OCI-LY1 (cell line): Measurements from ENCODE around the gene MRPS14.

Source experiments
- H2AFZ ChIP-seq: fragments of 200-600 bp; sonication (generic), shearing (Covaris generic); 2 replicates; pipeline ENCODE4 v1.6.0; 2014; ENCODE audit warnings: antibody characterized with exemption, mild to moderate bottlenecking, low read length
- H3F3A ChIP-seq: fragments of 200-600 bp; sonication (generic), shearing (Covaris generic); 2 replicates; pipeline ENCODE4 v1.6.0; 2014; ENCODE audit warnings: mild to moderate bottlenecking, antibody characterized with exemption, low read length, moderate library complexity; ENCODE audit not compliant: insufficient read depth
- H3K27ac ChIP-seq: fragments of 200-600 bp; sonication (generic); 2 replicates; pipeline ENCODE4 v1.5.1; 2014; ENCODE audit warnings: low read length, mixed run types, mild to moderate bottlenecking, low read depth; ENCODE audit not compliant: poor library complexity, severe bottlenecking
- H3K27me3 ChIP-seq: fragments of 200-600 bp; sonication (generic); 2 replicates; pipeline ENCODE4 v1.6.0; 2014; ENCODE audit warnings: antibody characterized with exemption, mild to moderate bottlenecking, low read length, moderate library complexity; ENCODE audit not compliant: insufficient read depth
- H3K36me3 ChIP-seq: fragments of 200-600 bp; sonication (generic); 2 replicates; pipeline ENCODE4 v1.6.1; 2014; ENCODE audit warnings: mild to moderate bottlenecking, antibody characterized with exemption, low read length, moderate library complexity, mixed read lengths; ENCODE audit not compliant: insufficient read depth
- H3K4me1 ChIP-seq: fragments of 200-600 bp; sonication (generic); 2 replicates; pipeline ENCODE4 v1.5.1; 2014; ENCODE audit warnings: mild to moderate bottlenecking, low read length, moderate library complexity; ENCODE audit not compliant: insufficient read depth, severe bottlenecking
- H3K4me2 ChIP-seq: fragments of 200-600 bp; sonication (generic), shearing (Covaris generic); 2 replicates; pipeline ENCODE4 v1.6.1; 2014; ENCODE audit warnings: low read length
- H3K4me3 ChIP-seq: fragments of 200-600 bp; sonication (generic); 2 replicates; pipeline ENCODE4 v1.5.1; 2014; ENCODE audit warnings: low read length, low read depth, mild to moderate bottlenecking, mixed read lengths; ENCODE audit not compliant: poor library complexity, severe bottlenecking
- H3K79me2 ChIP-seq: fragments of 200-600 bp; shearing (Covaris generic); 2 replicates; pipeline ENCODE4 v1.6.1; 2016; ENCODE audit warnings: mixed run types, low read length, mixed read lengths; ENCODE audit not compliant: insufficient read depth
- H3K9ac ChIP-seq: fragments of 200-600 bp; sonication (generic), shearing (Covaris generic); 2 replicates; pipeline ENCODE4 v1.6.1; 2014; ENCODE audit warnings: mild to moderate bottlenecking, low read length, mixed read lengths
- H3K9me2 ChIP-seq: fragments of 200-600 bp; sonication (generic), shearing (Covaris generic); 2 replicates; pipeline ENCODE4 v1.6.1; 2014; ENCODE audit warnings: low read depth, mild to moderate bottlenecking, low read length, mixed read lengths
- H3K9me3 ChIP-seq: fragments of 200-600 bp; shearing (Covaris generic); 2 replicates; pipeline ENCODE4 v1.6.1; 2014; ENCODE audit warnings: low read length, mixed read lengths
- H4K20me1 ChIP-seq: fragments of 200-600 bp; sonication (generic), shearing (Covaris generic); 2 replicates; pipeline ENCODE4 v1.6.0; 2016; ENCODE audit warnings: mild to moderate bottlenecking, low read length; ENCODE audit not compliant: insufficient read depth
- CTCF ChIP-seq: fragments of 200-600 bp; sonication (generic), shearing (Covaris generic); IDR thresholded peaks from 2 replicates; pipeline ENCODE4 v1.5.1; 2017; ENCODE audit warnings: mild to moderate bottlenecking, antibody characterized with exemption, low read length, moderate library complexity, mixed read lengths
- EZH2 ChIP-seq: fragments of 200-600 bp; sonication (generic), shearing (Covaris generic); IDR thresholded peaks from 2 replicates; pipeline ENCODE4 v1.8.0; 2017; ENCODE audit warnings: borderline replicate concordance, mixed run types, mild to moderate bottlenecking, antibody characterized with exemption, low read length, moderate library complexity, mixed read lengths

Gene MRPS14

GRCh38 chr1:174989536-174990220, 33.5 kb downstream of the MRPS14 start:
- TF ChIP-seq EZH2 (no peak), CTCF (no peak)
- Histone ChIP-seq H2AFZ (no peak overlapping the region), H3K36me3 (peaks cover 77% of the 10 kb centered on the region), H3K4me2 (no peak overlapping the region), H3K27me3 (no peaks in the 10 kb centered on the region), H3K4me3 (no peak overlapping the region), H3K79me2 (no peaks in the 10 kb centered on the region), H3K9ac (no peak overlapping the region), H3K27ac (no peak overlapping the region), H3K9me2 (no peaks in the 10 kb centered on the region), H3K4me1 (peaks cover 5% of the 10 kb centered on the region), H3K9me3 (no peaks in the 10 kb centered on the region), H4K20me1 (no peaks in the 10 kb centered on the region), H3F3A (no peaks in the 10 kb centered on the region)

GRCh38 chr1:174988986-174989385, 34.2 kb downstream of the MRPS14 start:
- Histone ChIP-seq H3K9me3 (no peaks in the 10 kb centered on the region), H3K4me3 (no peak overlapping the region), H3K4me2 (no peak overlapping the region), H4K20me1 (no peaks in the 10 kb centered on the region), H3K79me2 (no peaks in the 10 kb centered on the region), H3F3A (no peaks in the 10 kb centered on the region), H3K9me2 (no peaks in the 10 kb centered on the region), H3K36me3 (peaks cover 83% of the 10 kb centered on the region), H2AFZ (no peak overlapping the region), H3K27me3 (no peaks in the 10 kb centered on the region), H3K4me1 (peaks cover 5% of the 10 kb centered on the region), H3K9ac (no peak overlapping the region), H3K27ac (no peak overlapping the region)
- no peak for TF ChIP-seq CTCF

- H2AFZ ChIP-seq: no peak overlapping the region
- H3K9me2 ChIP-seq: no peaks in the 10 kb centered on the region
- no peaks in the 10 kb centered on the region for H3F3A ChIP-seq
- H4K20me1 ChIP-seq: no peaks in the 10 kb centered on the region
- H3K4me3 ChIP-seq: no peak overlapping the region
- H3K27ac ChIP-seq: no peak overlapping the region
- H3K4me2 ChIP-seq: no peak overlapping the region
- peaks cover 84% of the 10 kb centered on the region for H3K36me3 ChIP-seq
- no peaks in the 10 kb centered on the region for H3K79me2 ChIP-seq
- no peaks in the 10 kb centered on the region for H3K9me3 ChIP-seq
- peaks cover 5% of the 10 kb centered on the region for H3K4me1 ChIP-seq
- TF ChIP-seq EZH2 (no peak), CTCF (no peak)
- H3K9ac ChIP-seq: no peak overlapping the region
- no peaks in the 10 kb centered on the region for H3K27me3 ChIP-seq
Observed at GRCh38 chr1:174988539-174988938, 34.7 kb downstream of the MRPS14 start.
